HG03196 (cell line): ENCODE data around the gene COL17A1.

Experiments
- ATAC-seq: cut with Tn5 transposase; IDR thresholded peaks from one replicate; pipeline ENCODE4 v1.9.1; 2021; ENCODE audit not compliant: unreplicated experiment

COL17A1 gene

GRCh38 chr10:104053201-104053600, 32.5 kb downstream of the COL17A1 start:
- no peak for ATAC-seq

- ATAC-seq: no peak
Measured at GRCh38 chr10:104052431-104052830, 33.2 kb downstream of the COL17A1 start.

GRCh38 chr10:104049504-104050250, 36.0 kb downstream of the COL17A1 start:
- ATAC-seq: no peak

- no peak for ATAC-seq
Measured at GRCh38 chr10:104046651-104047050, 39.0 kb downstream of the COL17A1 start.

GRCh38 chr10:104045151-104046089, 40.3 kb downstream of the COL17A1 start:
- no peak for ATAC-seq

GRCh38 chr10:104043854-104044253, 41.8 kb downstream of the COL17A1 start:
- no peak for ATAC-seq

- ATAC-seq: no peak
Measured at GRCh38 chr10:104043185-104043830, 42.4 kb downstream of the COL17A1 start.

- no peak for ATAC-seq
Measured at GRCh38 chr10:104041891-104042535, 43.7 kb downstream of the COL17A1 start.

GRCh38 chr10:104040862-104041789, 44.6 kb downstream of the COL17A1 start:
- no peak for ATAC-seq

GRCh38 chr10:104040382-104040781, 45.3 kb downstream of the COL17A1 start:
- ATAC-seq: no peak

- no peak for ATAC-seq
Measured at GRCh38 chr10:104038958-104039752, 46.5 kb downstream of the COL17A1 start.

GRCh38 chr10:104038537-104038936, 47.1 kb downstream of the COL17A1 start:
- no peak for ATAC-seq

- no peak for ATAC-seq
Measured at GRCh38 chr10:104037261-104037951, 48.3 kb downstream of the COL17A1 start.

GRCh38 chr10:104036518-104037260, 49.0 kb downstream of the COL17A1 start:
- no peak for ATAC-seq

- no peak for ATAC-seq
Measured at GRCh38 chr10:104036069-104036384, 49.7 kb downstream of the COL17A1 start.

- no peak for ATAC-seq
Measured at GRCh38 chr10:104035194-104036068, 50.2 kb downstream of the COL17A1 start.
